Dendritic cell treated with granulocyte-macrophage colony-stimulating factor and Interleukin-4, amounts not matched to agents 40 ng/mL and 50 ng/mL, for 4 days (primary cell): Measurements from ENCODE around the gene HDAC2.

Source experiments
- H3K27ac Mint-ChIP-seq: one replicate; pipeline ENCODE4 v1.8.0; 2022; ENCODE audit warnings: mild to moderate bottlenecking, mixed read lengths
- H3K27me3 Mint-ChIP-seq: one replicate; pipeline ENCODE4 v1.8.0; 2022; ENCODE audit warnings: mild to moderate bottlenecking, mixed read lengths
- H3K36me3 Mint-ChIP-seq: one replicate; pipeline ENCODE4 v1.8.0; 2022; ENCODE audit warnings: low read depth, mixed read lengths
- H3K4me1 Mint-ChIP-seq: one replicate; pipeline ENCODE4 v1.8.0; 2022; ENCODE audit warnings: low read depth, mixed read lengths
- H3K4me3 Mint-ChIP-seq: one replicate; pipeline ENCODE4 v1.8.0; 2022; ENCODE audit warnings: mild to moderate bottlenecking, moderate library complexity, mixed read lengths
- H3K9me3 Mint-ChIP-seq: one replicate; pipeline ENCODE4 v1.8.0; 2022; ENCODE audit warnings: mixed read lengths
- intact Hi-C: fragments of 100-400 bp; cut with micrococcal nuclease; formaldehyde crosslinking; loops from one replicate; pipeline ENCODE4 v1.15.0; 2022

Gene HDAC2

DNA sequence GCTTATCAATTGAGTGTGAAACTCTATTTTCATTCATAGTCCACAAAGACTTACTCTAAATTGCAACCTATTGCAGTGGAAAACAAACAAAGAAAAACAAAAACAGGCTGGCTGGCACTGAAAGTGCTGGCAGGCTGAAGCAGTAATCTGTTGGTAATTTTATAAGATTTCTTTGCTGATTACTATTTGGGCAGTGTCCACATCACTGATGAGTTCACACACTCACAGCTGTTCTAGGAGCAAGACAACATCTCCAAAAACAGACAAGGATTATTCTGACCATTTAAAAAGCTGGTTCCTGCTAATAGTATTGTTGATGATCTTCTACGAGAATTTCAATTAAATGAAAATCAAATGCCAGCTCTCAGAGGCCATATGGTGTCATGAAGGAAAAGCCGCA lies 86.9 kb downstream of the HDAC2 start:
- Mint-ChIP-seq H3K4me3 (no peak overlapping the region), H3K4me1 (peaks cover 6% of the 10 kb centered on the region), H3K36me3 (no peaks in the 10 kb centered on the region), H3K27me3 (no peaks in the 10 kb centered on the region), H3K9me3 (no peaks in the 10 kb centered on the region), H3K27ac (no peak overlapping the region)
- intact Hi-C loops: no loop called here
